ENCODE data around the gene TEX22.

Gene TEX22

GRCh38 chr14:105460616-105461015, 62.3 kb downstream of the TEX22 start:
- H3F3A ChIP-seq (ENCODE audit: insufficient read depth, low read length): no peaks in the 10 kb centered on the region
- H3K79me2 ChIP-seq (ENCODE audit: insufficient read depth, low read length): no peaks in the 10 kb centered on the region
- no peak overlapping the region for H3K4me2 ChIP-seq (ENCODE audit: low read length)
- H3K4me3 ChIP-seq (ENCODE audit: low read depth, low read length, poor library complexity, severe bottlenecking): no peak overlapping the region
- no peak for TF ChIP-seq CTCF (IDR thresholded peaks at IDR 0.05; ENCODE audit: low read length)
- TF ChIP-seq EZH2 (IDR thresholded peaks at IDR 0.05; ENCODE audit: borderline replicate concordance, low read length): no peak
- no peak overlapping the region for H3K9ac ChIP-seq (ENCODE audit: low read length)
- no peaks in the 10 kb centered on the region for H3K9me3 ChIP-seq (ENCODE audit: low read length)
- H2AFZ ChIP-seq (ENCODE audit: low read length): no peak overlapping the region
- no peak overlapping the region for H3K27ac ChIP-seq (ENCODE audit: low read depth, low read length, poor library complexity, severe bottlenecking)
- no peaks in the 10 kb centered on the region for H4K20me1 ChIP-seq (ENCODE audit: insufficient read depth, low read length)
- H3K9me2 ChIP-seq (ENCODE audit: low read depth, low read length): no peaks in the 10 kb centered on the region
- H3K4me1 ChIP-seq (ENCODE audit: insufficient read depth, low read length, severe bottlenecking): no peaks in the 10 kb centered on the region
- peaks cover 84% of the 10 kb centered on the region for H3K36me3 ChIP-seq (ENCODE audit: insufficient read depth, low read length)
- H3K27me3 ChIP-seq (ENCODE audit: insufficient read depth, low read length): no peaks in the 10 kb centered on the region

GRCh38 chr14:105461903-105462302, 63.6 kb downstream of the TEX22 start:
- H3K4me3 ChIP-seq (ENCODE audit: low read depth, low read length, poor library complexity, severe bottlenecking): no peak overlapping the region
- H3K9me3 ChIP-seq (ENCODE audit: low read length): no peaks in the 10 kb centered on the region
- no peak overlapping the region for H3K27ac ChIP-seq (ENCODE audit: low read depth, low read length, poor library complexity, severe bottlenecking)
- no peak overlapping the region for H3K4me2 ChIP-seq (ENCODE audit: low read length)
- no peaks in the 10 kb centered on the region for H3K9me2 ChIP-seq (ENCODE audit: low read depth, low read length)
- no peaks in the 10 kb centered on the region for H3K4me1 ChIP-seq (ENCODE audit: insufficient read depth, low read length, severe bottlenecking)
- peaks cover 83% of the 10 kb centered on the region for H3K36me3 ChIP-seq (ENCODE audit: insufficient read depth, low read length)
- no peak overlapping the region for H2AFZ ChIP-seq (ENCODE audit: low read length)
- no peak overlapping the region for H3K9ac ChIP-seq (ENCODE audit: low read length)
- no peaks in the 10 kb centered on the region for H3K27me3 ChIP-seq (ENCODE audit: insufficient read depth, low read length)
- H3K79me2 ChIP-seq (ENCODE audit: insufficient read depth, low read length): no peaks in the 10 kb centered on the region
- no peak for TF ChIP-seq EZH2 (IDR thresholded peaks at IDR 0.05; ENCODE audit: borderline replicate concordance, low read length)
- H4K20me1 ChIP-seq (ENCODE audit: insufficient read depth, low read length): no peaks in the 10 kb centered on the region
- no peaks in the 10 kb centered on the region for H3F3A ChIP-seq (ENCODE audit: insufficient read depth, low read length)
